NCI-H146 (cell line): ENCODE results near the gene NPC2.
"Not testable (repeated sequence)": the region's sequence is repeated elsewhere in the genome, so short reads cannot be mapped to it uniquely, and the experiment has no call there.

Source experiments
- DNase-seq: peaks from one replicate; lab custom pipeline; 2025; lab: John Stamatoyannopoulos, UW

NPC2 gene

DNA sequence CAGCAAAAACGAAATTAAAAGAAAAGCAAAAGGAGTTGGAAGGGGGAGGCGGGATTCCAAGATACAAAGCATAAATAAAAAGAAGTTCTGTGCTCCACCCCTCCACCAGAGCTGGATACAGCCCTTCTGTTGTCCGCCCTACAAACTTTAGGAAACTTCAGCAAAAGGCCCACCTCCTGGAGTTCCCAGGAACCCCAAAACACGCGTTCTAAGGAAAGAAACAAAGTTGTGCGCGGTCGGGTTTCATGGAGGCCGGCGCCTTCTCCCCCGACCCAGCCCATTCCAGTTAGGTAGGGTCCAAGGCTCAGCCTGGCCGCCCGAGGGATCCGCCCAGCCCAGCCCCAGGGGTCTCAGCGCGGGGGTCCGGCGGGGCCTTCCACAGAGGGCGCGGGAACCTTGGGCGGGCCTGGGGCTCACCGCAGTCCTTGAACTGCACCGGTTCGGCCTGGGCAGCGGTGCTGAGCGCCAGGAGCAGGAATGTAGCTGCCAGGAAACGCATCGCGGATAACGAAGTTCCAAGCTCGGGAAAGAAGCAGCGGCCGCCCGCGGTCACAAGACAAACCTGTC lies at the start of gene NPC2:
Gene NPC2, minus strand, starts transcription at position 530 of the 567 bp plus-strand sequence. Its CDS starts 31 bp downstream, at position 499.
- DNase-seq: no peak

DNA sequence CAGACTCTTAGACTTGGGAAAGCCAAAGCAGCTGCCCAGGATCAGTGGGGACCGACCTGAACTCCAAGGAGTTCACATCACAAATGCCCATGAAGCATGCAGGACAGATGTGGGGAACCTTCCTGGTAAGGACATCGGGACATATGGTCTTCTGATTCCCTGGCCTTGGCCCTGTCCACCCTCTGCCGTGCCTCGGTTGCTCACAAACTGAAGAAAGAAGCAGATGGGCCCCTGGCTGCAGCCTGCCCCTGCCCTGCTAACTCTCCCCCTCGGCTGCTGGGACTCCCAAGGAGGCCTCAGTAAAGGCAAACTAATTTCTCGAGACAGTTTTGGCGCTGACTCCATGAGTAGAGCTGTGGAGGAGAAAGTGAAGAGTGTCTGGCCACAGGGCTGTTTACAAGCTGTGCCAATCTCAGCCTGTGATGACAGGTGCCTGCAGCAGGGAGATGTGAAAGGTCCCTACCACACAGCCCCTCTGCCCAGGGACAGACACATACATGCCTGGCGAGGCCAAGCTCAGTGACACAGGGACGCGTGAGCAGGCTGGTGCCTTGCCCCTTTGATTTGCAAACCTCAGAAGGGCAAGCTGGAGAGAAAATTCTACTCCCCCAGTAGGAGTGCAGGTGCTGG lies 49.1 kb upstream of the NPC2 start:
- DNase-seq: no peak

DNA sequence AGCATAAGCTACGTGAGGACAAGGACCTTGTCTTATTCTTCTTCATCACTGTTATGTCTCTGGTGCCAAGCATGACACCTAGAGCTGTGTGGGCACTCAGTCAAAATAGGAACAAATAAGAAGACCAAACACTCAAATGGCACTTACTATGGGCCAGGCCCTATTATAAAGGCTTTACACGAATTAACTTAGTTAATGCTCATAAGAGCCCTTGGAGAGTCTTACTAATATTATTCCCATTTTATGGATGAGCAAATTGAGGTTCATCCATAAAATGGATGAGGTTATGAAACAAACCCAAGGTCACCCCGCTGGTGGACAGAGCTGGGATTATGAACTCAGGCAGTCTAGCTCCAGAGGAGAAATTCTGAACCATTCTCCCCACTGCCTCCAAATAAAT lies 48.1 kb upstream of the NPC2 start:
- no peak for DNase-seq

- no peak for DNase-seq
Observed at GRCh38 chr14:74539503-74539902, 46.4 kb upstream of the NPC2 start.

GRCh38 chr14:74538411-74539391 lies 45.6 kb upstream of the NPC2 start:
- no peak for DNase-seq

DNA sequence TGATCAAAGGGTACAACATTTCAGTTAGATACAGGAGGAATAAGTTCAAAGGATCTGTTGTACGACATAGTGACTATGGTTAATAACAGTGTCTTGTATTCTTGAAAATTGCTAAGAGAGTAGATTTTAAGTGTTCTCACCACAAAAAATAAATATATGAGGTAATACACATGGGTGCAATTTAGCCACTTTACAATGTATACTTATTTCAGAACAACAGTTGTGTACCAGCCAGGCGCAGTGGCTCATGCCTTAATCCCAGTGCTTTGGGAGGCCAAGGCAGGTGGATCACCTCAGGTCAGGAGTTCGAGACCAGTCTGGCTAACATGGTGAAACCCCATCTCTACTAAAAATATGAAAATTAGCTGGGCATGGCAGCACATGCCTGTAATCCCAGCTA lies 43.2 kb upstream of the NPC2 start:
- not testable (repeated sequence) for DNase-seq

DNA sequence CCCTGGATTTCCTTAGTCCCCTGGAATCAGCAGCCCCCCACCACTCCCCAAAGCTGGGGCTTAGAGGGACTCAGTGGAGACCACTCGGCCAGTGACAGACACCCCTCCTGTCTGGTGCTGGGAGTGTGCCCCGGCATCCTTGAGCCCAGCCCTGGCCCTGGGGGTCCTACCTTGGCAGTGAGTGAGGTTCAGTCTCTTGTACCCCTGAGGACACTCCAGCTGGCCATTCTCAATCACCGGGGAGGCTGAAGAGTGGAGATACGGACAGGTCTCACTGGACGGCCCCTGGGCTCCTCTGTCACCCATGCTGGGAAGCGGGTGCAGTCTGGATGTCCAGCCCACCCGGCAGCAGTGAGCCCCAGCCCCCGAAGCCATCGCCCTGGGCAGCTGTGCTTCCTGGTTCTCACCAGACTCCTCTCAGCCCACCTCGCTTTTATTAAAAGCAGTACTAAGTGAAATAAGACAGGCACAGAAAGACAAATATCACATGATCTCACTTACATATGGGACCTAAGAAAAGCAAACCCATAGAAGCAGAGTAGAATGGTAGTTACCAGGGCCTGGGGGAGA lies 42.7 kb upstream of the NPC2 start:
- DNase-seq: no peak

DNA sequence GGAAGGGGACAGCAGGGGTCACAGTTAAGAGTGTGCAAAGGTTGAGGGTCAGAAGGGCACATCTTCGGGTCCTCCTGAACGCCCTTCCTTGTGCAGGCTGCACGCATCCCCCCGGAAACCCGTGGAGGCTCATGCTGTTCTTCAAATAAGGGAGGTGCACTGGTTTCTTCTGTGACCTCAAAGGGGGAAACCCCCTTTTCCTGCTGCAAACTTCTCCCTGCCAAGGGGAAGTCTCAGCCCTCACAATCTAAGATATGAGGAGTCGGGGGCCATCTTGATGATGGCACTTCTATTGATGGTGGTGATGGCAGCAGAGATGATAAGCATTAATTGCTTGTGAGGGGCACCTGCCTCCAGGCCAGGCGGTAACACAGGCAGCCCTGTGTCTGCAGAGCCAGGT lies 40.5 kb upstream of the NPC2 start:
- no peak for DNase-seq

- no peak for DNase-seq
Observed at GRCh38 chr14:74532246-74532645, 39.1 kb upstream of the NPC2 start.

- DNase-seq: no peak
Observed at GRCh38 chr14:74531467-74531866, 38.4 kb upstream of the NPC2 start.

GRCh38 chr14:74531006-74531405 lies 37.9 kb upstream of the NPC2 start:
- no peak for DNase-seq

- no peak for DNase-seq
Observed at GRCh38 chr14:74528886-74529285, 35.8 kb upstream of the NPC2 start.

- DNase-seq: no peak
Observed at GRCh38 chr14:74528406-74528805, 35.3 kb upstream of the NPC2 start.

DNA sequence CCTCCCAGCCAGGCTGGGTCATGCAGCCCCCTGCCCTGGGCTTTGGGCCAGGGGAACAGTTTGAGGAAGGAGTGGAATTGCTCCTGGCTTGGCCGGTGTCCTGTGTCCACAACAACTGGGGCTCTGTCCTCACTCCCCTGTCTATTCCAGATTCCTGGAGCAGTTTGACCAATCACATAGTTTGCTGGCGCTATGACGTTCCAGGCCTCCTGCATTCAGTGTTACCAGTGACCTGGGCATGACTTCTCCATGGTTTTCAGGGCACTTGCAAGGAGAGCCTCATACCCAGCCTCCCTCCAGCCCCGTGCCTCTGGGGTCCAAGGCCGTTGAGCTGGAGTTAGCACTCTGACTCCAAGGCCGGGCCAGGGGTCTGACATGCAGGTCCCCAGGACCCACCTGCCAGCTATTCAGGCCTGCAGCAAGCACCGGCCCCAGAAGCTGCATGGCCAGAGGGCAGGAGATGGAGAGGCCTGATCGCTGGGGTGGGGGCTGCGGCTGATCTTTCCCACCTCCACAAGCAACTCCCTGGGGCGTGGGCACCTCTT lies 34.7 kb upstream of the NPC2 start:
- DNase-seq: no peak

DNA sequence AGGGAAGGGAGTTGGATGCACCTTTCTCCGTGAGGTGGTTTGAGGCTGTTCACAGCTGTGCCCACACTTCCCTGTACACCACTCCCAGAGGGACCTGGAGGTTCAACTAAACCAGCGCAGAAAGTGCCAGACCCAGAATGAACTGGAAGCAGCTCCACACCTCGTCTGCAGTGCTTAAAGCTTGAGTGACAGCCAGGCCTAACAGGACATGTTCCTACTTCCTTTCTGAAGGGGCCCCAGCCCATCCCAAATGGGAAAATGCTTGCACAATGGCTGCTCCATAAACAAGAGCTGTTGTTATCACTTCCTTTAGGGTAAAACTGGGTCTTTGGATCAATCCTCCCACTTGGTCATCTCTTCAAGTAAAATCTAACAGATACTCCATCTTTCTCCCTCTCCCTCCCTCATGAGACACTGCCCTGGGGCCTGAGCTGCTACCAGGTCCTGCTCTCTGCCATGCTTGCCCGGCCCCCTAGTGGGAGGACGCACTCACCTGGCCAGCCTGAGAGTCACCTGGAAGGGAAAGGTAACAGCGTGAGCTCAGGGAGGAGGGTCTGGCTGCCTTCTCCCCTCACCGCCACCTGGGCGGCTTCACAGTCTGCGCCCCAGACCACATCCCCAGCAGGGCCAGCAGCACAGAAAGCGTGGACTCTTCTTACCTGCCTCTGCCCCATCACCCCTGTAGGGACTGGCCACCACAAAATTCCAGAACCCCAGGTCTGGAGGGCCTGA lies 33.9 kb upstream of the NPC2 start:
- DNase-seq: peak; percentile 10

GRCh38 chr14:74525361-74525851 lies 32.3 kb upstream of the NPC2 start:
- no peak for DNase-seq

- no peak for DNase-seq
Observed at GRCh38 chr14:74524812-74525135, 31.7 kb upstream of the NPC2 start.

GRCh38 chr14:74524076-74524811 lies 31.1 kb upstream of the NPC2 start:
- no peak for DNase-seq

- no peak for DNase-seq
Observed at GRCh38 chr14:74522740-74523139, 29.6 kb upstream of the NPC2 start.

DNA sequence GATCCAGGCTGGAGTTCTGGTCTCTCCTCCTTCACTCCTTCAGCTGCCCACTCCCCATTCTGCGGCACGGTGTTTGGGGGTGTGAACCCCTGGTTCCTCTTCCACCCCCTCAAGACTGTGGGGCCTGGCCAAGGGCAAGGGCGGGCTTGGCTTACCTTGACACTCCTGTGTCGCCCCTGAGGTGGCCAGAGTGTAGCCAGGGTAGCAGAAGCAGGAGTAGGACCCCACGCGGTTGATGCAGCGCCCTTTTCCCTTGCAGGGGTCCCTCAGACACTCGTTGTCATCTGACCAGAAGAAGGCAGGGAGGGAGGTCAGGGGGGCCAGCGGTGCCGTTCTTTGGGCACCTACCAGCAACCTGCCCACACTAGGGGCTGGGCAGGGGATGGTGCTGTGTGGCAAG lies 28.7 kb upstream of the NPC2 start:
- DNase-seq: no peak
